K562 (cell line): ENCODE measurements around the gene UBE2N. TPM values are rescaled to one million over a fixed set of nuclear protein-coding genes. Genes with fewer than 3 reads are reported as not detected.

Experiments
- ERF ChIP-seq: fragments of 450-650 bp; formaldehyde crosslinking; IDR thresholded peaks from 2 replicates; pipeline ENCODE4 v1.4.0; 2020; ENCODE audit warnings: mild to moderate bottlenecking, mixed read lengths
- FOXA1 ChIP-seq: fragments of 450-650 bp; IDR thresholded peaks from 2 replicates; pipeline ENCODE4 v1.6.1; 2016; ENCODE audit warnings: mild to moderate bottlenecking, borderline replicate concordance
- GTF2F1 ChIP-seq: IDR thresholded peaks from 2 replicates; pipeline ENCODE4 v1.6.1; 2011; ENCODE audit warnings: low read depth, low read length, improper control_type of control experiment
- HNRNPLL ChIP-seq: fragments of 200-400 bp; formaldehyde crosslinking; IDR thresholded peaks from 2 replicates; pipeline ENCODE4 v1.6.1; 2017; ENCODE audit warnings: low read length, low read depth, mild to moderate bottlenecking; ENCODE audit not compliant: poor library complexity, severe bottlenecking
- HNRNPUL1 ChIP-seq: fragments of 200-400 bp; formaldehyde crosslinking; IDR thresholded peaks from 2 replicates; pipeline ENCODE4 v1.6.1; 2017; ENCODE audit warnings: low read length
- NEUROD1 ChIP-seq: fragments of 150-350 bp; IDR thresholded peaks from 2 replicates; pipeline ENCODE4 v1.6.1; 2014; ENCODE audit warnings: borderline replicate concordance, low read length, low read depth; ENCODE audit not compliant: partially characterized antibody
- TAF15 ChIP-seq: fragments of 200-400 bp; formaldehyde crosslinking; IDR thresholded peaks from 2 replicates; pipeline ENCODE4 v1.6.1; 2017; ENCODE audit warnings: mild to moderate bottlenecking, low read depth, low read length, moderate library complexity
- TSC22D4 ChIP-seq: fragments of 450-650 bp; IDR thresholded peaks from 2 replicates; pipeline ENCODE4 v1.6.1; 2016; ENCODE audit warnings: missing genetic modification characterization, missing biosample characterization, control low read depth
- YY1 ChIP-seq, 3 experiments: IDR thresholded peaks; 2 replicates each; pipeline ENCODE4 v1.6.1; 2011; ENCODE audit warnings: low read length in 2 of 3, mild to moderate bottlenecking in 2 of 3, moderate library complexity in 2 of 3, borderline replicate concordance in 1 of 3, control low read depth in 1 of 3, low read depth in 1 of 3; ENCODE audit not compliant: insufficient read depth in 3 of 3, insufficient replicate concordance in 2 of 3, control insufficient read depth in 1 of 3, insufficient read length in 1 of 3; ENCODE audit errors: extremely low read depth in 1 of 3
- ZC3H4 ChIP-seq: sonication (generic); formaldehyde crosslinking; IDR thresholded peaks from 2 replicates; pipeline ENCODE4 v1.9.0; 2021; ENCODE audit warnings: missing genetic modification reagents, borderline replicate concordance
- ZNF384 ChIP-seq: IDR thresholded peaks from 2 replicates; pipeline ENCODE4 v1.6.1; 2012; ENCODE audit warnings: low read depth, low read length, improper control_type of control experiment
- polyA plus RNA-seq, 8 experiments: library from polyadenylated mRNA; depleted of rRNA in 4 of 8; stranded (reverse) in 5 of 8; unstranded in 3 of 8; fragments of >200 nt; fragmentation: Nextera tagmentation in 2 of 8; fragmentation: Illumina TruSeq in 1 of 8; extraction: Ambion mirVana in 2 of 8; extraction: Trizol in 1 of 8; gene quantifications; 2 replicates each; pipeline versions ENCODE4 v1.2.1 to v1.2.3, GENCODE V29; 2011 to 2014; ENCODE audit warnings: inconsistent platforms in 1 of 8, missing spikeins in 1 of 8
- total RNA-seq, 7 experiments: library from RNA; depleted of rRNA in 6 of 7; stranded (reverse); fragments of >200 nt in 6 of 7; fragmentation: Illumina TruSeq in 2 of 7; extraction: Trizol in 2 of 7; gene quantifications; 2 replicates each; pipeline versions ENCODE4 v1.2.1 to v1.2.3, GENCODE V29; 2011 to 2021; ENCODE audit warnings: low replicate concordance in 1 of 7
- TF ChIP-seq, protein P1 (sequence below): IDR thresholded peaks from 2 replicates; pipeline ENCODE4 v1.6.1; 2016; ENCODE audit warnings: missing genetic modification characterization, missing compliant biosample characterization
- TF ChIP-seq, protein P2 (sequence below): fragments of 250-450 bp; sonication (Bioruptor Pico); IDR thresholded peaks from 2 replicates; pipeline ENCODE4 v1.5.0; 2020; ENCODE audit warnings: mild to moderate bottlenecking, borderline replicate concordance
- TF ChIP-seq, protein P3 (sequence below): fragments of 150-350 bp; conservative IDR thresholded peaks from 2 replicates; pipeline ENCODE4 v1.6.1; 2014; ENCODE audit warnings: low read length
- TF ChIP-seq, protein P4 (sequence below): fragments of 250-450 bp; sonication (Bioruptor Pico); IDR thresholded peaks from 2 replicates; pipeline ENCODE4 v1.9.0; 2021; ENCODE audit warnings: mild to moderate bottlenecking, inconsistent platforms

The UBE2N gene
- total and polyA plus RNA-seq, 9 of the 15 experiments (the other 6 are each of a cell fraction or from before 2014, with no cell fraction given) = 189 to 826 (median 260) TPM

DNA sequence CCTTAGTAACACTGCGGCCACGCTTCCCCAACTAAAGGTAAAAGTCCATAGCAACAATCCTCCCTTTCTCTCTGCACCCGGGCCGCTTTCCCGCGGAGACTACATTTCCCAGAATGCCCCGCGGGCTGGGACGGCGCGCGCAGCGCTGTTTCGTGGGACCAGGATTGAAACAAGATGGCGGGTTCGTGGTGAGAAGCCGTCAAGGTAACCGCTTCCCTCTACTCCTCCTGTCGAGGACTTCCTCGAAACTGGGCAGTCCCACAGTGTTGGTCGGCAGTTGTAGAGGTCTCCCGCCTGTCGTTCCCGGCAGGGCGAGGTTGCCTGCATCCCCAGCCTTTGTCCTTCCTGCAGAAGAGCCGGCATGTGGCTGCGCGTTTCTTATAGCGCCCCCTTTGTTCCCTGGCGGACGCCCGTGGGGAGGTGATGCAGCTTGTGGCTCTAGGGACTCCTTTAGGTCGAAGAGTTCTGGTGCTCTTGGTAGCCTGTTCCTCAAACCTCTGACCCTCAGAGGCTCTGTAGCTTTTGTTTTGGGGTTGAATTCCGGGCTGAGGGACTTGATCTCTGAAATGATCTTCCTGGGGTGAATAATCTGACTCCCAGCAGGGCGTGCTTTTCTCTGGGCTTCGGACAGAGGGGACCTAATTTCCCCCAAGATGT is 25.7 kb upstream of the UBE2N start, which contains the start of gene MRPL42 (continued):
- no peak for TF ChIP-seq ZC3H4 (CRISPR knock-in tag)
- TF ChIP-seq, protein P1, sequence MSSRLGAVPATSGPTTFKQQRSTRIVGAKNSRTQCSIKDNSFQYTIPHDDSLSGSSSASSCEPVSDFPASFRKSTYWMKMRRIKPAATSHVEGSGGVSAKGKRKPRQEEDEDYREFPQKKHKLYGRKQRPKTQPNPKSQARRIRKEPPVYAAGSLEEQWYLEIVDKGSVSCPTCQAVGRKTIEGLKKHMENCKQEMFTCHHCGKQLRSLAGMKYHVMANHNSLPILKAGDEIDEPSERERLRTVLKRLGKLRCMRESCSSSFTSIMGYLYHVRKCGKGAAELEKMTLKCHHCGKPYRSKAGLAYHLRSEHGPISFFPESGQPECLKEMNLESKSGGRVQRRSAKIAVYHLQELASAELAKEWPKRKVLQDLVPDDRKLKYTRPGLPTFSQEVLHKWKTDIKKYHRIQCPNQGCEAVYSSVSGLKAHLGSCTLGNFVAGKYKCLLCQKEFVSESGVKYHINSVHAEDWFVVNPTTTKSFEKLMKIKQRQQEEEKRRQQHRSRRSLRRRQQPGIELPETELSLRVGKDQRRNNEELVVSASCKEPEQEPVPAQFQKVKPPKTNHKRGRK = no peak
- TF ChIP-seq ERF (CRISPR knock-in tag) = peak; percentile 57
- TF ChIP-seq TSC22D4 (tag) = no peak
- TF ChIP-seq NEUROD1 = peak; percentile 36
- no peak for TF ChIP-seq FOXA1
- no peak; the same call in 1 of the 2 replicates for TF ChIP-seq GTF2F1
- TF ChIP-seq TAF15 = no peak
- TF ChIP-seq, protein P2, sequence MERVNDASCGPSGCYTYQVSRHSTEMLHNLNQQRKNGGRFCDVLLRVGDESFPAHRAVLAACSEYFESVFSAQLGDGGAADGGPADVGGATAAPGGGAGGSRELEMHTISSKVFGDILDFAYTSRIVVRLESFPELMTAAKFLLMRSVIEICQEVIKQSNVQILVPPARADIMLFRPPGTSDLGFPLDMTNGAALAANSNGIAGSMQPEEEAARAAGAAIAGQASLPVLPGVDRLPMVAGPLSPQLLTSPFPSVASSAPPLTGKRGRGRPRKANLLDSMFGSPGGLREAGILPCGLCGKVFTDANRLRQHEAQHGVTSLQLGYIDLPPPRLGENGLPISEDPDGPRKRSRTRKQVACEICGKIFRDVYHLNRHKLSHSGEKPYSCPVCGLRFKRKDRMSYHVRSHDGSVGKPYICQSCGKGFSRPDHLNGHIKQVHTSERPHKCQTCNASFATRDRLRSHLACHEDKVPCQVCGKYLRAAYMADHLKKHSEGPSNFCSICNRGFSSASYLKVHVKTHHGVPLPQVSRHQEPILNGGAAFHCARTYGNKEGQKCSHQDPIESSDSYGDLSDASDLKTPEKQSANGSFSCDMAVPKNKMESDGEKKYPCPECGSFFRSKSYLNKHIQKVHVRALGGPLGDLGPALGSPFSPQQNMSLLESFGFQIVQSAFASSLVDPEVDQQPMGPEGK (CRISPR knock-in tag) = no peak
- peak; percentile 34 for TF ChIP-seq HNRNPLL
- TF ChIP-seq, protein P3, sequence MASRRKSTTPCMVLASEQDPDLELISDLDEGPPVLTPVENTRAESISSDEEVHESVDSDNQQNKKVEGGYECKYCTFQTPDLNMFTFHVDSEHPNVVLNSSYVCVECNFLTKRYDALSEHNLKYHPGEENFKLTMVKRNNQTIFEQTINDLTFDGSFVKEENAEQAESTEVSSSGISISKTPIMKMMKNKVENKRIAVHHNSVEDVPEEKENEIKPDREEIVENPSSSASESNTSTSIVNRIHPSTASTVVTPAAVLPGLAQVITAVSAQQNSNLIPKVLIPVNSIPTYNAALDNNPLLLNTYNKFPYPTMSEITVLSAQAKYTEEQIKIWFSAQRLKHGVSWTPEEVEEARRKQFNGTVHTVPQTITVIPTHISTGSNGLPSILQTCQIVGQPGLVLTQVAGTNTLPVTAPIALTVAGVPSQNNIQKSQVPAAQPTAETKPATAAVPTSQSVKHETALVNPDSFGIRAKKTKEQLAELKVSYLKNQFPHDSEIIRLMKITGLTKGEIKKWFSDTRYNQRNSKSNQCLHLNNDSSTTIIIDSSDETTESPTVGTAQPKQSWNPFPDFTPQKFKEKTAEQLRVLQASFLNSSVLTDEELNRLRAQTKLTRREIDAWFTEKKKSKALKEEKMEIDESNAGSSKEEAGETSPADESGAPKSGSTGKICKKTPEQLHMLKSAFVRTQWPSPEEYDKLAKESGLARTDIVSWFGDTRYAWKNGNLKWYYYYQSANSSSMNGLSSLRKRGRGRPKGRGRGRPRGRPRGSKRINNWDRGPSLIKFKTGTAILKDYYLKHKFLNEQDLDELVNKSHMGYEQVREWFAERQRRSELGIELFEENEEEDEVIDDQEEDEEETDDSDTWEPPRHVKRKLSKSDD = no peak
- peak; percentile 44; the same call in 1 of the 2 replicates for TF ChIP-seq ZNF384
- peak; percentile 86 to 96 (median 95) for TF ChIP-seq YY1 (IDR thresholded peaks at IDR 0.05; ENCODE audit: borderline replicate concordance in 1 of 3, control insufficient read depth in 1 of 3, extremely low read depth in 1 of 3, insufficient read depth in 3 of 3, insufficient read length in 1 of 3, insufficient replicate concordance in 2 of 3, low read depth in 1 of 3, low read length in 2 of 3)
- TF ChIP-seq, protein P4, sequence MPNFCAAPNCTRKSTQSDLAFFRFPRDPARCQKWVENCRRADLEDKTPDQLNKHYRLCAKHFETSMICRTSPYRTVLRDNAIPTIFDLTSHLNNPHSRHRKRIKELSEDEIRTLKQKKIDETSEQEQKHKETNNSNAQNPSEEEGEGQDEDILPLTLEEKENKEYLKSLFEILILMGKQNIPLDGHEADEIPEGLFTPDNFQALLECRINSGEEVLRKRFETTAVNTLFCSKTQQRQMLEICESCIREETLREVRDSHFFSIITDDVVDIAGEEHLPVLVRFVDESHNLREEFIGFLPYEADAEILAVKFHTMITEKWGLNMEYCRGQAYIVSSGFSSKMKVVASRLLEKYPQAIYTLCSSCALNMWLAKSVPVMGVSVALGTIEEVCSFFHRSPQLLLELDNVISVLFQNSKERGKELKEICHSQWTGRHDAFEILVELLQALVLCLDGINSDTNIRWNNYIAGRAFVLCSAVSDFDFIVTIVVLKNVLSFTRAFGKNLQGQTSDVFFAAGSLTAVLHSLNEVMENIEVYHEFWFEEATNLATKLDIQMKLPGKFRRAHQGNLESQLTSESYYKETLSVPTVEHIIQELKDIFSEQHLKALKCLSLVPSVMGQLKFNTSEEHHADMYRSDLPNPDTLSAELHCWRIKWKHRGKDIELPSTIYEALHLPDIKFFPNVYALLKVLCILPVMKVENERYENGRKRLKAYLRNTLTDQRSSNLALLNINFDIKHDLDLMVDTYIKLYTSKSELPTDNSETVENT (CRISPR knock-in tag) = 0 out of 2 replicates have a peak, but pooled peaks have one; percentile 36
- no peak for TF ChIP-seq HNRNPUL1
